NCI-H1105 (cell line): ENCODE data around the gene CYP3A4.
"Not testable (repeated sequence)": the region's sequence is repeated elsewhere in the genome, so short reads cannot be mapped to it uniquely, and the experiment has no call there.

ENCODE experiments used
- DNase-seq: peaks from one replicate; lab custom pipeline; 2025; lab: John Stamatoyannopoulos, UW

CYP3A4 gene

DNA sequence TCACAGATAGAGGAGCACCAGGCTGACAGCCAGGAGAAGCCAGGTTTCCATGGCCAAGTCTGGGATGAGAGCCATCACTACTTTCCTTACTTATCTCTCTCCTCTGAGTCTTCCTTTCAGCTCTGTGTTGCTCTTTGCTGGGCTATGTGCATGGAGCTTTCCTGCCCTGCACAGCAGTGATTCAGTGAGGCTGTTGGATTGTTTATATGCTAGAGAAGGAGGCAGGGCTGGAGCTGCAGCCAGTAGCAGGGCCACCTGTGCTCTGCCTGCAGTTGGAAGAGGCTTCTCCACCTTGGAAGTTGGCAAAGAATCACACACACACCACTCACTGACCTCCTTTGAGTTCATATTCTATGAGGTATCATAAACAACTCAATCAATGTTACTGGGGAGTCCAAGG is at the start of gene CYP3A4:
TSS of gene CYP3A4 (minus strand) at position 178 of the 400 bp plus-strand sequence. CDS start at position 75, 103 bp downstream.
- DNase-seq, result no peak

DNA sequence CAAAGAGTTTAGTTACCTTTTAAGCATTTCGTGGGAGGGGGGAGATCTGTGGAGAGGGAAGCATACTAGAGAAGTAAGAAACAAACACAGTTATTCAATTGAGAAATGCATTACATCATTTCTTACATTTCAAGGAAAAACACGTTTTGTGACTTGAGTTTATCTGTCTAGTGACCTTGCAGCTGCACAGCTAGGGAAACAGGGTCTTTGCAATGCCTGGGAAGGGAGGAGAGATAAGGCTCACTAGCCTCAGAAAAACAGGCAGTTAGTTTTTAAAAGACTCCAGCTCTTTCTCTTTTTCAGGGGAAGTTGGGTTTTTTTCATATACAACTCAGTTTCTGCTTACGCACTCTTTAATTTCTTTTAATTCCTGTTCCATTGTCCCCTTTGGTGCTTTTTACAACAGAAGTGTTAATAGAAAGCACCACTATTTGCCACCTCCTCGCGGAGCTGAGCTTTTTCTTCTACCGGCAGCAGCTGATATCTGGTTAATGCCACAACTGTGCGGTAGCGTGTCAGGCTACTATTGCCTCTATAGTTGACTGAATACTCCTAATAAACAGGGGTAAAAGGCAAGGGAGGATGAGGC is 49.4 kb upstream of the CYP3A4 start:
- DNase-seq, result no peak

DNA sequence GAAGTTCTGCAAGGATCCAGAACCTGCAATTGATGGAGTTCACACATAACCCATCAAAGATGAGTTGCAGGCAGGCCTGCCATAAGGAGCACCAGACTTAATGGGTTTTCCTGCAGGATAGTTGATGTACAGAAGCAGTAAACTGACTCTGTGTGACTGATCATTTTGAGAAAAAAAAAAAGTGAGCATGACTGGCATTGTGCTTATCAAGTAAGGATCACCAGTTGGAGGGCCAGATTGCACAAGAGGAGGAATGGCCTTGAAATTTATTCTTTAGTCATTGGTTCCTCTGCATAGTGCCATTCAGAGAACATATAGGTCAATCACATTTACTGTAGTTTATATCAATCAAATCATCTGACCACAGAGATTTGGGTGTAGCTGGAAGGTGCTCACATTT is 47.6 kb upstream of the CYP3A4 start:
- DNase-seq, result no peak

DNA sequence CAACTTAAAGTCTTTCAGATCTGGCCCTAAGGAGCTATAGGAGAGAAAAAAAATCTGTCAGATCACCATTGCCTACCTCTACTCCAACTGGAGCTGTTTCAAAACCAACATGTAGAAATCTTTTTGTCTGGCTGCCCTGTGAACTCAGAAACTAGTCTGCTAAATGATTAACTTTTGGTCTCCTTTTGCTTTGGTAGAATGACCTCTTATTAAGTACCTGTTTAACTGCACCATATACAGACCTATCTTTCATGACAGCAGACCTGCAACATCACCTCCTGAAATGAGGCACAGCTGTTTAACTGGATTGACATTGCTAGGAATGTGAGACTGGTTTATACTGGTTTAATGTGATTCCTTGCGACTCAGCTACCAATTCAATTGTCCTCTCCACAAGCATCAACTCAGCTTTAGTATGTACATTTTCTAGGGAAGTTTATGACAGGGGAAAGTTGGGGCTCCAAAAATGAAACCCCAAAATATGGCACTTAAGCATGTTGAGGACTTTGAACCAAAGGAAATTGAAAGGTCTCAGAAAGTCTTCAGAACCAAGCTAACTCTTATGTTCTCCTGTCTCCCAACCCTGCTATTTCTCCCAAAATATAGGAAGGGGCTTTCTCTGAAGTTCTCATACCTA is 45.7 kb upstream of the CYP3A4 start:
- no peak for DNase-seq

DNA sequence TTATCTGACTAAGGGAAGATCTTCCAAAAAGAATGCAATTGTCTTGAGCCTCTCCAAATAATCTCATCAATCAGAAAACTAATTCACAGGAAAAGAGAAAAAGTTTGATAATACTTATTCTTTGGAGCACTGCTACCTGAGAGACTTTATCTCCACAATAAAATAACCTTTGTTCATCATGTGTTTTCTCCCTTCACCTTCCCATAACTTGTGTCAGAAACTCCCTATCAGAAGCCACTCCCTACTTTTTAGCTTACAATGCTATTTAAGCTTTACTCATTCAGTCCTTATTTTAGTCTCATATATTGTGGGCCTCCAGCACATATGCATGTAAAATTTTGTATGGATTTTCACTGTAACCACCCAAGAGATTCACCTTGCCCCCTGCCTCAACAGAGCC is 44.8 kb upstream of the CYP3A4 start:
- DNase-seq, result no peak

DNA sequence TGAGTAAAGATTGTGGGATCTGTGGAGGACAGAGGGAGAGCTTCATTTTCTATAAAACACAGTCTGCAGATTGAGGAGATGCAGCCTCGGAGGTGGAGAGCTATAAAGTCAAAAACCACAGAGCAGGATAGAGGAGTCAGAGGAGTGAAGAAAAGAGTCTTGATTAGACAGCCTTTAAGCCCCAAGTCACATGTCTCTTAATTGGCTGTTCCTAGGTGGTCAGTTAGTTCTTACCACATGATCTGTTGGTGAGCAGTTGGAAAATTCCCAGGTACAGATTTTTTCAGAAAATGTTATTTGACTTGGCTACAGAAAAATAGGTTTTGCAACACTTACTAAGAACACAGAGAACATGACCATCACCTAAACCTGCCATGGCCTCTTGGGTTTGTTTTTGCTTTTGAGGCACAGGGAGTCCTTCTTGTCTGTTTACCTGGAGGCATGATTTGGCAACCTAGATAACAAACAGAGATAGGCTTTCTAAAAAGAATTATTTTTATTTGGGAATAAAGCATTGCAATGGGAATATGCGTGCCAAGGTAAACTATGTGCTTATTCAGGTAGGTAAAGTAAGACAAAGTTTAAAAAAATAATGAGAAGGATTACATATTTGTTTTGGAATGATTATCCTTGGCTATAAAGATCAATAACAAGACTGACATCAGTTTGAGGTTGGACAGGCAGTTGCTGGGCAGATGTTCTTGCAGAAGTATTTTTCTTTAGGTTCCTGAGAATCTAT is 43.2 kb upstream of the CYP3A4 start:
- DNase-seq, result no peak

DNA sequence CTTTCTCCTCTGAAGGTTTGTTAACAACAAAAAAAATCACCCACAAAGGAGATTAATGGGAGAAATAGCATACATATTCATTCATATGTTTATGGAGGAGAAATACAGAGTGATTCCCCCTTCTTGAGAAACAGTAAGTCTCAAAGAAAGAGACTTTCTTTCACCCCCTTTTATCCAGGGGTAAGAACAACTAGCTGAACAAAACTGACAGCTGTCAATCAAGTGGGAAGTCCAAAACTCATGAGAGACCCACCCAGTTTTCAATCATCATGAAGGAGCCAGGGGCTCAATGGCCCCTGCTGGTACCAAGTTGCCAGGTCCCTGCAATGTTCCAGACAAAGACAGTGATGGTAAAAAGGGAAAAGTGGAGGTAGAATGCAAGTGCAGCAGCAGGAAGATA is 41.9 kb upstream of the CYP3A4 start:
- DNase-seq, result no peak

DNA sequence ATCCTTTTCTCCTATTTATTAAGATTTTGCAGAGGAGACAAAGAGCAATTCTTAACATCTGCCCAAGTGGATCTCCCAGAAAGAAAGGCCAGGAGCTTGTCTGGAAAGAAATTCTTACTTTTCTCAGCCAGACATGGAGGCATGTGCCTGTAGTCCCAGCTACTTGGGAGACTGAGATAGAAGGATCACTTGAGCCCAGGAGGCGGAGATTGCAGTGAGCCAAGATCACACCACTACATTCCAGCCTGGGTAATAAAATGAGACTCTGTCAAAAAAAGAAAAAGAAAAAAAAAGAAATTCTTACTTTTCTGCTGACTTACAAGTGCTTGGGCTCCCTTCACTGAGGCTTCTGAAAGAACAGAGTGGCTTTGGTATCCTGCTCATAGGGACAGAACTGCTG is 41.5 kb upstream of the CYP3A4 start:
- DNase-seq, result no peak

DNA sequence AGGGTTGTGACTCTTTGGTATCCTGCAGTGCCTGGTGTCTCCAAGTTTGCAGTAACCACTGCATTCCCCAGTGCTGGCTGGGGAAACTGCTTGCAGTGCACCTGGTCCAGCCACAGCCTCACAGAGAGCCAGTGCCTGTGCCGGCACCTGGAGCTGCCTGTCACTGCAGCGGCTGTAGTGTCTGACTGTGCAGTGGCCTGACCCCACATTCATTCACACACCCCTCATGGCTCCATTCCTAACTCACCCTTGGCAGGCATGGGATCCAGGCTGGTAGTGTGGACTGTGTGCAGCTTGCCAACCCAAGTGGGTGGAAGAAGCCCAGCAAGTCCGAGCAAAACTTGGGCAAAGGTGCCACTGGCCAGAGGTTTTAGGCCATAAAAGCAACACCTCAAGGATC is 40.1 kb upstream of the CYP3A4 start:
- no peak for DNase-seq

DNA sequence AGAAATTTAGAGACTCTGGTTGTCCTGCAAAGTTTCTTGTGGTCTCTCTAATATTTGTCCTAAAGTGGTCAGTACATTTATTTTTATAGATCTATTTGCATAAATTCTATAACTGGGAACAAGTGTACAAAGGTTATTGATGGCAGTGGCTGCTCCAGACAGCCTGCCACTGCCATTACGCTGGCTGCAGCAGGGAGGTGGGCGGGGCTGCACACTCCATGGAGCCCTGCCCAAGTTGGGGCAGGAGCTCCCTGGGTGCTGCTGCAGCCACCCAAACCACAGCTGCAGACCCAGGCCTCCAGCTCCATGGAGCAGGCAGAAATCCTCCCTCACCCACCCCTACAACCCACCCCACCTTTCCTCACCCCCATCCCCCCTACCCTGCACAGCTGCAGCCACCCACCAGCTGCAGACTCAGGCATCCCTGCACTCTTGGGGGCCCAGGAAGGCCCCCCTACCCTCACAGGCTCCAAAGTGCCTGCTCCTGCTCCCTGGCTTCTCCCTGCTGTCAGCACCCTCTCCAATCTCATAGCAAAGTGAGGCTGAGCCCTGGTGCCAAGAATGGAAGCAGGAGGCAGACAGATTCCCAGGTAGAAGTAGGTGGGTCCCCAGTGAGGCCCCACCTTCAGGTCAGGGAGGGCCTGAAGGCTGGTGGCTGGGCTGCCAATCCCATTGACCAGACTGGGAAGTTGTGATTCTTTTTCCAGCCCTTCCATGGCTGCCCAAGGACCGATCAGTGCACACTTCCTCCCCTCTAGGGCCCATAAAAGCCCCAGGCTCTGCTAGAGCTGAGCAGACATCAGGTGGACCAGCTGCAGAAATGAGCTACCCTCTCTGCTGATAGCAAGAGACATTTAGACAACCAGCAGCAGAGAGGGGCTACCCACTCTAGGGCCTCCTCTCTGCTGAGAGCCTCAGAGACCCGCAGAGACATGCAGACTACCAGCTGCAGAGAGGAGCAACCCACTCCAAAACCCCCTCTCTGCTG is 39.0 kb upstream of the CYP3A4 start:
- DNase-seq, result no peak

DNA sequence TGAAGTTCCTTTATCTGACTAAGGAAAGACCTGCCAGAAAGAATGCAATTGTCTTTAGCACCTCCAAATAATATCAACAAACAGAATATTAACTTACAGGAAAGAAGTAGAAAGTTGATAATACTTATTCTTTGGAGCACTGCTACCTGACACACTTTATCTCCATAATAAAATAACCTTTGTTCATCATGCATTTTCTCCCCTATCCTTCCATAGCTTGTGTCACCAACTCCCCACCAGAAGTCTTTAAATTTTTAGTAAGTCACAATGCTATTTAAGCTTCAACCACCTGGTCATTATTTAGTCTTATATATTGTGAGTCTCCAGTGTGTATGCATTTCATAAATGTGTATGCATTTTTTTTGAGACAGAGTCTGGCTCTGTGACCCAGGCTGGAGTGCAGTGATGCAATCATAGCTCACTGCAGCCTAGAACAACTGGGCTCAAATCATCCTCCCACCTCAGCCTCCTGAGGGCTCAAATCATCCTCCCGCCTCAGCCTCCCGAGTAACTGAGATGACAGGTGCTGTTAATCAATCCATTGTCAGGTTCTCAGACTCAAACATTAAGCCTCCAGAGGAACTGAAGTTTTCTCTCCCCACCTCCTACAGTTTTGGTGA is 36.5 kb upstream of the CYP3A4 start:
- no peak for DNase-seq

DNA sequence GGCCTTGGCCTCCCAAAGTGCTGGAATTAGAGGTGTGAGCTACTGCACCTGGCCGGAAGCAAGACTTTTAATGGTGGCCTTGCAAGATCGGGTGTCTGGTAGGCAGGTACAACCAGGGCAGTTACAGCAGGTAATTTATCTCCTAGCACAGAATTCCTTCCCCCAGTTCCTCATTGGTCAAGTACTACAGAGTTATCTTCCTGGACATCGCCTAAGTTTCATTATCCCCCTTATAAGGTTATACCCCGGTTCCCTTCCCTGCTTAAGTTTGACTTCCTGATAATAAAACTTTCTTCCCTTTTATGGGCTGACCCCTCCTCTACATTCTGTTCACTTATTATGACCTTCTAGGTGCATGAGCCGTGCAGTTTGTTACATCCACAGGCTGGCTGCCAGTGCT is 24.8 kb upstream of the CYP3A4 start:
- DNase-seq, result no peak

DNA sequence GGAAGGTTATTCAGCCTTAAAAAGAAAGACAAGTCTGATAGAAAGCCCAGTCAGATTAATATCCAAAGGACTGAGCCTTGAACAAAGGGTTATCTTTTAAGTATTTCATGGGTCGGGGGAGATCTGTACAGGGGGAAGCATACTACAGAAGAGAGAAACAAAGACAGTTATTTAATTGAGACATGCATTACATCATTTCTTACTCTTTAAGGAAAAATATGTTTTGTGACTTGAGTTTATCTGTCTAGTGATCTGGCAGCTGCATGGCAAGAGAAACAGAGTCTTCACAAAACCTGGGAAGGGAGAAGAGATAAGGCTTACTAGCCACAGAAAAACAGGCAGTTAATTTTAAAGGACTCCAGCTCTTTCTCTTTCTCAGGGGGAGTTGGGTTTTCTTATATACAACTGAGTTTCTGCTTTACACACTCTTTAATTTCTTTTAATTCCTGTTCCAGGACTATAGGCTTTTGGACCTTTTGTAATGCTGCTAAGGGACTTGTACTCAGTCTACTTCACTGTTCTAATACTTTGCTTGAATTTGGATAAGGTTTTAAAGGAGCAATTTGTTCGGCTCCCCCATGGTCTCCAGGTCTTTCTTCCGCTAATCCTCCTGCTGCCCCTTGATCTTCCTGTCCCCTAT is 23.0 kb upstream of the CYP3A4 start:
- no peak for DNase-seq

DNA sequence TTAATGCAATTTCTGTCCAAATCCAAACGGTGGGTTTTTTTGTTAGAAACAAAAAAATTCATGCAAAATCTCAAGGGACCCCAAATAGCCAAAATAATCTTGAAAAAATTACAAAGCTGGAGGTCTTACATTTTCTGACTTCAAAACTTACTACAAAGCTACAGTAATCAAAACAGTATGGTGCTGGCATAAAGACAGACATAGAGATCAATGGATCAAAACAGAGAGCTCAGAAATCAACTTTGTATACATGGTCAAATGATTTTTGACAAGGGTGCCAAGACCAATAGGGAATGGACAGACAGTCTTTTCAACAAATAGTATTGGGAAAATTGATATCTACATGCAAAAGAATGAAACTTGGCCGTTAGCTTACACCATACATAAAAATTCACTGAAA is 21.7 kb upstream of the CYP3A4 start:
- no peak for DNase-seq

DNA sequence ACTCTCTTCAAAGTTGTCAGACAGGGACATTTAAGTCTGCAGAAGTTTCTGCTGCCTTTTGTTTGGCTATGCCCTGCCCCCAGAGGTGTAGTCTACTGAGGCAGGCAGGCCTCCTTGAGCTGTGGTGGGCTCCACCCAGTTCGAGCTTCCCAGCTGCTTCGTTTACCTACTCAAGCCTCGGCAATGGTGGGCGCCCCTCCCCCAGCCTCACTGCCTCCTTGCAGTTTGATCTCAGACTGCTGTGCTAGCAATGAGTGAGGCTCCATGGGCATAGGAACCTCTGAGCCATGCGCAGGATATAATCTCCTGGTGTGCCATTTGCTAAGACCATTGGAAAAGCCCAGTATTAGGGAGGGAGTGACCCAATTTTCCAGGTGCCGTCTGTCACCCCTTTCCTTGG is 19.1 kb upstream of the CYP3A4 start:
- DNase-seq, result not testable (repeated sequence)

DNA sequence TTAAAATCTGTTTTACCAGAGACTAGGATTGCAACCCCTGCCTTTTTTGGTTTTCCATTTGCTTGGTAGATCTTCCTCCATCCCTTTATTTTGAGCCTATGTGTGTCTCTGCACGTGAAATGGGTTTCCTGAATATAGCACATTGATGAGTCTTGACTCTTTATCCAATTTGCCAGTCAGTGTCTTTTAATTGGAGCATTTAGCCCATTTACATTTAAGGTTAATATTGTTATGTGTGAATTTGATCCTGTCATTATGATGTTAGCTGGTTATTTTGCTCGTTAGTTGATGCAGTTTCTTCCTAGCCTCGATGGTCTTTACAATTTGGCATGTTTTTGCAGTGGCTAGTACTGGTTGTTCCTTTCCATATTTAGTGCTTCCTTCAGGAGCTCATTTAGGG is 17.4 kb upstream of the CYP3A4 start:
- not testable (repeated sequence) for DNase-seq

DNA sequence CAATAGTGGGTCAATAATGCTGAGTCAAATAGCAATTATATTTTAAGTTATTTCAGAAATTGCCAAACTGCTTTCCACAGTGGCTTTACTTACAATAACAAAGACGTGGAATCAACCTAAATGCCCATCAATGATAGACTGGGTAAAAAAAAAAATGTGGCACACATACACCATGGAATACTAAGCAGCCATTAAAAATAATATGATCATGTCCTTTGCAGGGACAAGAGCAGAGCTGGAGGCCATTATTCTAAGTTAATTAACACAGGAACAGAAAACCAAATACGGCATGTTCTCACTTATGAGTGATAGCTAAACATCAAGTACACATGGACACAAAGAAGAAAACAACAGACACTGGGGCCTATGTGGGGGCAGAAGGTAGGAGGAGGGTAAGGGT is 15.0 kb upstream of the CYP3A4 start:
- no peak for DNase-seq

DNA sequence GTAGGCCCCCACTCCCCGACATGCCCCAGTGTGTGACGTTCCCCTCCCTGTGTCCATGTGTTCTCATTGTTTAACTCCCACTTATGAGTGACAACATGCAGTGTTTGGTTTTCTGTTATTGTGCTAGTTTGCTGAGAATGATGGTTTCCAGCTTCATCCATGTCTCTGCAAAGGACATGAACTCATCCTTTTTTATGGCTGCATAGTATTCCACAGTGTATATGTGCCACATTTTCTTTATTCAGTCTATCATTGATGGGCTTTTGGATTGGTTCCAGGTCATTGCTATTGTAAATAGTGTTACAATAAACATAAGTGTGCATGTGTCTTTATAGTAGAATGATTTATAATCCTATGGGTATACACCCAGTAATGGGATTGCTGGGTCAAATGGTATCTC is 11.9 kb upstream of the CYP3A4 start:
- DNase-seq, result not testable (repeated sequence)

DNA sequence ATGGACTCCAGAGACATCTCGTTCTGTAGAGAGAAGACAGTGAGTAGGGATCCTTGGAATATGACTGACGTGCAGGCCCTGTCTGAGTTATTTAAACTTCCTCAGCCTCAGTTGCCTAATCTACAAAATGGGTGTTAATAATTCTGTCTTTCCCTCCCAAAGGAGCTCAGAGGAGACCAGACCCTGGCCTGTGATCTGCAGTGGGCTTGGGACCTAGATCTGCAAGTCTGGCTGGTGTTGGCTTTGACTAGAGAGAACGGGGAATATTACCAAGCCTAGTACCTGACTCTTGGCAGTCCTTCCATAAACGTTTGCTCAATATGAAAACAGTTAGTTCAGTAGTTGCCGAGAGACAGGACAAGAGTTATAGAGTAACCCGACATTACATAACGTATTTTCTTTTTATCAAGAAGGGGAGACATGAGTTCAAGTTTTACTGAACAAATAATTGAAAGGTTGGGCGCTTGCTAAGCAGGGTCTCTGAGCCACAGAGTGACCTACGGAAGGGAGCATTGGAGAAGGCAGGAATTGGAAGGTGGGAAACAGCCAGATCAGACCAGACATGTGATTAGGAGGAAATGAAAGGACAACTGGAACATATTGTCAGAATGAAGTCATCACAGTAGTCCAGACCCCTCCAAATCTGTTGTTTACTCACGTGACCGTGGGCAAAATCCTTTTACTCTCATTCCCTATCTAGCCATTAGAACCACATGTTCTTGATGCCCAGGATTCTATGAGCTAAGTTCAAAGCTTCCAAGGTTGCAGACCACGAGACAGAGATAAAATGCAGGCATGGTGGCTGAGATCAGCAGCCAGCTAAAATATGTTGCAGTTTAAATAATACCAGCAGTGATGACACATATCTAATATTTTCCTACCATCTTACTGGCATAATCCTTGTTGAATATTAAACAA is 10.9 kb upstream of the CYP3A4 start:
- no peak for DNase-seq

DNA sequence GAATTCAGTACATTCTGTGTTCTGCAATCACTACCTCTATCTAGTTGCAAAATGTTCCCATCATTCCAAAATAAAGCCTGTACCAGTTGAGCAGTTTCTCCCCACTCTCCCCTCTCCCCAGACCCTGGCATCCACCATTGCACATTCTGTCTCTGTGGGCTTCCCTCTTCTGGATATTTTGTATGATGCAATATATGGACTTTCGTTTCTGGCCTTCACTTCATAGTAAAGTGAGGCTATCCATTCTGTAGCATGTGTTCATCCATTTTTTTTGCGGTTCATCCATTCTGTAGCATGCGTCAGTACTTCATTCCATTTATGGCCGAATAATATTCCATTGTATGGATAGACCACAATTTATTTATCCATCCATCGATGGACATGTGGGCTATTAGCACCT is 9.5 kb upstream of the CYP3A4 start:
- no peak for DNase-seq
